Hepatocyte (in vitro differentiated cells): ENCODE results near the gene RFX7. TPM values are rescaled to one million over a fixed set of nuclear protein-coding genes. Genes with fewer than 3 reads are reported as not detected.
A peak's percentile ranks its signal among the peaks of the same experiment; 100 is the strongest.

ENCODE experiments used
- DNase-seq: peaks from one replicate; pipeline ENCODE4 v3.0.0-alpha.2; 2016; ENCODE audit warnings: low spot score
- H2AFZ ChIP-seq: fragments of 200-600 bp; sonication (generic); 2 replicates; pipeline ENCODE4 v1.6.0; 2016; ENCODE audit warnings: antibody characterized with exemption, mild to moderate bottlenecking
- H3K27ac ChIP-seq: fragments of 200-600 bp; sonication (generic); 2 replicates; pipeline ENCODE4 v1.5.1; 2016; ENCODE audit warnings: mild to moderate bottlenecking
- H3K27me3 ChIP-seq: fragments of 200-600 bp; sonication (generic); 2 replicates; pipeline ENCODE4 v1.6.1; 2016
- H3K36me3 ChIP-seq: fragments of 200-600 bp; sonication (generic); replicated peaks from 2 replicates; pipeline ENCODE4 v1.5.1; 2016; ENCODE audit warnings: low read depth; ENCODE audit not compliant: insufficient read depth
- H3K4me1 ChIP-seq: fragments of 200-600 bp; sonication (generic); 2 replicates; pipeline ENCODE4 v1.5.1; 2016; ENCODE audit warnings: mild to moderate bottlenecking, moderate library complexity; ENCODE audit not compliant: insufficient read depth
- H3K4me2 ChIP-seq: fragments of 200-600 bp; sonication (generic); 2 replicates; pipeline ENCODE4 v1.6.0; 2016
- H3K4me3 ChIP-seq: fragments of 200-600 bp; sonication (generic); 2 replicates; pipeline ENCODE4 v1.5.1; 2016; ENCODE audit warnings: mild to moderate bottlenecking
- H3K79me2 ChIP-seq: fragments of 200-600 bp; sonication (generic); 2 replicates; pipeline ENCODE4 v1.6.0; 2017; ENCODE audit warnings: mild to moderate bottlenecking
- H3K9me2 ChIP-seq: fragments of 200-600 bp; sonication (generic); replicated peaks from 2 replicates; pipeline ENCODE4 v1.6.0; 2017; ENCODE audit warnings: mild to moderate bottlenecking; ENCODE audit not compliant: insufficient read depth
- H3K9me3 ChIP-seq: fragments of 200-600 bp; sonication (generic); 2 replicates; pipeline ENCODE4 v1.5.1; 2016; ENCODE audit warnings: low read depth, mild to moderate bottlenecking
- H4K20me1 ChIP-seq: fragments of 200-600 bp; sonication (generic); 2 replicates; pipeline ENCODE4 v1.6.0; 2016; ENCODE audit warnings: mild to moderate bottlenecking; ENCODE audit not compliant: insufficient read depth, poor library complexity, severe bottlenecking
- EZH2 ChIP-seq: fragments of 200-600 bp; sonication (generic); IDR thresholded peaks from 2 replicates; pipeline ENCODE4 v1.6.1; 2016; ENCODE audit warnings: antibody characterized with exemption, mild to moderate bottlenecking, borderline replicate concordance
- EZH2phosphoT487 ChIP-seq: fragments of 200-600 bp; sonication (generic); IDR thresholded peaks from one replicate; pipeline ENCODE4 v1.6.1; 2018; ENCODE audit warnings: antibody characterized with exemption, mild to moderate bottlenecking, low read depth, moderate library complexity; ENCODE audit not compliant: unreplicated experiment, severe bottlenecking
- WGBS: methylation state at CpG from one replicate; pipeline ENCODE4 v1.1.6; 2016; ENCODE audit warnings: low lambda C conversion rate; ENCODE audit errors: missing lambda C conversion rate; 5-methylcytosine and 5-hydroxymethylcytosine counted together
- polyA plus RNA-seq: library from polyadenylated mRNA; unstranded; fragments of >200 nt; fragmentation: Nextera tagmentation; extraction: Ambion mirVana; gene quantifications from 2 replicates; pipeline ENCODE4 v1.2.1, GENCODE V29; 2016
- total RNA-seq: library from RNA; depleted of rRNA; stranded (reverse); fragments of >200 nt; gene quantifications from 2 replicates; pipeline ENCODE4 v1.2.3, GENCODE V29; 2014
- TF ChIP-seq, protein P1 (sequence below): fragments of 200-600 bp; sonication (generic); IDR thresholded peaks from 2 replicates; pipeline ENCODE4 v1.5.1; 2016; ENCODE audit warnings: antibody characterized with exemption, mild to moderate bottlenecking; ENCODE audit not compliant: poor library complexity

Gene RFX7
- total and polyA plus RNA-seq, 2 experiments from 2014 or later, result 4.3 to 8.3 TPM

GRCh38 chr15:56102441-56102840 is 141.2 kb downstream of the RFX7 start:
- no peaks in the 10 kb centered on the region for H3K9me2 ChIP-seq
- no peak overlapping the region for H2AFZ ChIP-seq
- no peak overlapping the region for H3K4me3 ChIP-seq
- no peak overlapping the region for H3K4me2 ChIP-seq
- no peaks in the 10 kb centered on the region for H3K9me3 ChIP-seq
- 69% methylated on average over 3 of the region's 3 CpGs for WGBS
- no peaks in the 10 kb centered on the region for H3K79me2 ChIP-seq
- no peak for TF ChIP-seq EZH2phosphoT487
- TF ChIP-seq, protein P1, sequence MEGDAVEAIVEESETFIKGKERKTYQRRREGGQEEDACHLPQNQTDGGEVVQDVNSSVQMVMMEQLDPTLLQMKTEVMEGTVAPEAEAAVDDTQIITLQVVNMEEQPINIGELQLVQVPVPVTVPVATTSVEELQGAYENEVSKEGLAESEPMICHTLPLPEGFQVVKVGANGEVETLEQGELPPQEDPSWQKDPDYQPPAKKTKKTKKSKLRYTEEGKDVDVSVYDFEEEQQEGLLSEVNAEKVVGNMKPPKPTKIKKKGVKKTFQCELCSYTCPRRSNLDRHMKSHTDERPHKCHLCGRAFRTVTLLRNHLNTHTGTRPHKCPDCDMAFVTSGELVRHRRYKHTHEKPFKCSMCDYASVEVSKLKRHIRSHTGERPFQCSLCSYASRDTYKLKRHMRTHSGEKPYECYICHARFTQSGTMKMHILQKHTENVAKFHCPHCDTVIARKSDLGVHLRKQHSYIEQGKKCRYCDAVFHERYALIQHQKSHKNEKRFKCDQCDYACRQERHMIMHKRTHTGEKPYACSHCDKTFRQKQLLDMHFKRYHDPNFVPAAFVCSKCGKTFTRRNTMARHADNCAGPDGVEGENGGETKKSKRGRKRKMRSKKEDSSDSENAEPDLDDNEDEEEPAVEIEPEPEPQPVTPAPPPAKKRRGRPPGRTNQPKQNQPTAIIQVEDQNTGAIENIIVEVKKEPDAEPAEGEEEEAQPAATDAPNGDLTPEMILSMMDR, result no peak
- no peak for TF ChIP-seq EZH2
- no peaks in the 10 kb centered on the region for H3K27me3 ChIP-seq
- no peaks in the 10 kb centered on the region for H3K4me1 ChIP-seq
- H3K27ac ChIP-seq, result no peak overlapping the region
- DNase-seq, result no peak
- H3K36me3 ChIP-seq, result no peaks in the 10 kb centered on the region
- no peaks in the 10 kb centered on the region for H4K20me1 ChIP-seq

- Histone ChIP-seq H3K36me3 (no peaks in the 10 kb centered on the region), H4K20me1 (no peaks in the 10 kb centered on the region), H3K9me3 (no peaks in the 10 kb centered on the region), H3K4me3 (no peak overlapping the region), H2AFZ (no peak overlapping the region), H3K9me2 (no peaks in the 10 kb centered on the region), H3K27ac (no peak overlapping the region), H3K4me1 (no peaks in the 10 kb centered on the region), H3K4me2 (no peak overlapping the region), H3K27me3 (no peaks in the 10 kb centered on the region), H3K79me2 (no peaks in the 10 kb centered on the region)
- WGBS, result 98% methylated on average over 2 of the region's 2 CpGs
- TF ChIP-seq EZH2 (no peak), EZH2phosphoT487 (no peak)
- TF ChIP-seq, protein P1, result no peak
- no peak for DNase-seq
Observed at GRCh38 chr15:56099311-56099710, 144.4 kb downstream of the RFX7 start.

DNA sequence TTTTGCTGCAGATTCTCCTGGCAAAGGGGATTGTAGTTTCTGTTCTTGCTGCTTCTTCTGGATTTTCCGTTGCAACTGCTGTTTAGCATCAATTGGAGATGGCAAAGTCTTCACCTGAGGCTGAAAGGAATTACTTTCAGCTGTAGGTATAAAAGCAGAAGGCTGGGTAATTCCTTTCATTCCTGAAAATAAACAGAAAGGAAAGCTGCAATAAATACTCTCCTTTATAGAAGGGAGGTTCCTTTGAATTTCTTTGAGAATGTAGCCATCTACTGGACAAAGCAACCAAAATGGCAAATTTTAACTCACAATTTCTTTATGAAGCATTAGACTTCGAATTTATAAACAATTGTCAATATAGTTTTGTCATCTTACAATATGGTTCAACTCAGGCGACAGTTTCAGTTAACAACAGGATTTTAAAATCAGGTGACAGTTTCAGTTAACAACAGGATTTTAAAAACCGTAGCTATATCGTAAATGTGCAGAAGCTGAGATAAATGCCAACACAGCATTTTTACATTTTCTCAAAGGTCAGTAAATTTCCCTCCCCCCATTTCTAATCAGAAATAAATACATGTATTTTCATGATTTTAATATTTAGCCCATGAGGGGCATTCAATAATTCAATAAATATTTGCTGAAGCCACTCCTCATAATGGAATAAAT is 145.3 kb downstream of the RFX7 start:
- Histone ChIP-seq H2AFZ (no peak overlapping the region), H3K27ac (peak overlapping the region; percentile 5), H3K9me3 (no peaks in the 10 kb centered on the region), H3K36me3 (no peaks in the 10 kb centered on the region), H3K4me1 (no peaks in the 10 kb centered on the region), H3K4me2 (no peak overlapping the region), H4K20me1 (no peaks in the 10 kb centered on the region), H3K4me3 (no peak overlapping the region), H3K79me2 (no peaks in the 10 kb centered on the region), H3K9me2 (no peaks in the 10 kb centered on the region), H3K27me3 (no peaks in the 10 kb centered on the region)
- TF ChIP-seq, protein P1, result peak; percentile 47
- TF ChIP-seq EZH2phosphoT487, result no peak
- no peak for TF ChIP-seq EZH2
- 69% methylated on average over 5 of the region's 5 CpGs for WGBS
- DNase-seq, result peak; percentile 5
